ENCODE measurements around the gene UVRAG. TPM values are rescaled to one million over a fixed set of nuclear protein-coding genes. Genes with fewer than 3 reads are reported as not detected.

The UVRAG gene
- total RNA-seq, 1 experiment from 2014 or later, result 29.5 TPM

DNA sequence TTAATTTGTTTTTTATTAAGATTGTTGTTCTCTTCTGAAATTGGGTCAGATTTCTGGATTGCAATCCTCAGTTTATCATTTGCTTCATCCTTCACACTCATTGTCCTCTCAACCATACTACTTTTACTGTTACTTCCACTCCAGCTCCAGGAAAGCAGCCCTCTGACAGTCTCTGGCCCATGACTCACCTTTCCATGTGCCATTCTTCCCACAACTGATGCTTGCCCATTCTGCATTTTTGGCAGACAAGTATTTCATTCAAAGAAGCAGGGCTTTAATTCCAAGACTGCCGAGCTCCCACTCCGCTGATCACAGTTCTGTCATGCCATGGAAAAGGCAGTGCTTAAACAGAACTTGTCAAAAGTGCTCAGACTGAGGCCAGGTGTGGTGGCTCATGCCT, 252.1 kb downstream of the UVRAG start:
- no peaks in the 10 kb centered on the region for H3K4me1 ChIP-seq (ENCODE audit: control insufficient read depth, insufficient read depth, low read length)
- H3K27me3 ChIP-seq (ENCODE audit: control insufficient read depth, insufficient read depth, low read length), result no peaks in the 10 kb centered on the region
- ChIA-PET CTCF (no interaction called here), POLR2A (no interaction called here)
- H3K9me3 ChIP-seq (ENCODE audit: control insufficient read depth, insufficient read depth, low read depth, low read length), result no peaks in the 10 kb centered on the region
- H3K4me3 ChIP-seq (ENCODE audit: low read depth in 2 of 2, low read length in 2 of 2), result no peak overlapping the region
- no peak for TF ChIP-seq POLR2AphosphoS5 (IDR thresholded peaks at IDR 0.05; ENCODE audit: low read depth, low read length)
- no peak for TF ChIP-seq TCF7L2 (IDR thresholded peaks at IDR 0.05; ENCODE audit: low read depth, low read length)
- TF ChIP-seq, protein P1, sequence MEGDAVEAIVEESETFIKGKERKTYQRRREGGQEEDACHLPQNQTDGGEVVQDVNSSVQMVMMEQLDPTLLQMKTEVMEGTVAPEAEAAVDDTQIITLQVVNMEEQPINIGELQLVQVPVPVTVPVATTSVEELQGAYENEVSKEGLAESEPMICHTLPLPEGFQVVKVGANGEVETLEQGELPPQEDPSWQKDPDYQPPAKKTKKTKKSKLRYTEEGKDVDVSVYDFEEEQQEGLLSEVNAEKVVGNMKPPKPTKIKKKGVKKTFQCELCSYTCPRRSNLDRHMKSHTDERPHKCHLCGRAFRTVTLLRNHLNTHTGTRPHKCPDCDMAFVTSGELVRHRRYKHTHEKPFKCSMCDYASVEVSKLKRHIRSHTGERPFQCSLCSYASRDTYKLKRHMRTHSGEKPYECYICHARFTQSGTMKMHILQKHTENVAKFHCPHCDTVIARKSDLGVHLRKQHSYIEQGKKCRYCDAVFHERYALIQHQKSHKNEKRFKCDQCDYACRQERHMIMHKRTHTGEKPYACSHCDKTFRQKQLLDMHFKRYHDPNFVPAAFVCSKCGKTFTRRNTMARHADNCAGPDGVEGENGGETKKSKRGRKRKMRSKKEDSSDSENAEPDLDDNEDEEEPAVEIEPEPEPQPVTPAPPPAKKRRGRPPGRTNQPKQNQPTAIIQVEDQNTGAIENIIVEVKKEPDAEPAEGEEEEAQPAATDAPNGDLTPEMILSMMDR (IDR thresholded peaks at IDR 0.05), result no peak
- TF ChIP-seq, protein P2, sequence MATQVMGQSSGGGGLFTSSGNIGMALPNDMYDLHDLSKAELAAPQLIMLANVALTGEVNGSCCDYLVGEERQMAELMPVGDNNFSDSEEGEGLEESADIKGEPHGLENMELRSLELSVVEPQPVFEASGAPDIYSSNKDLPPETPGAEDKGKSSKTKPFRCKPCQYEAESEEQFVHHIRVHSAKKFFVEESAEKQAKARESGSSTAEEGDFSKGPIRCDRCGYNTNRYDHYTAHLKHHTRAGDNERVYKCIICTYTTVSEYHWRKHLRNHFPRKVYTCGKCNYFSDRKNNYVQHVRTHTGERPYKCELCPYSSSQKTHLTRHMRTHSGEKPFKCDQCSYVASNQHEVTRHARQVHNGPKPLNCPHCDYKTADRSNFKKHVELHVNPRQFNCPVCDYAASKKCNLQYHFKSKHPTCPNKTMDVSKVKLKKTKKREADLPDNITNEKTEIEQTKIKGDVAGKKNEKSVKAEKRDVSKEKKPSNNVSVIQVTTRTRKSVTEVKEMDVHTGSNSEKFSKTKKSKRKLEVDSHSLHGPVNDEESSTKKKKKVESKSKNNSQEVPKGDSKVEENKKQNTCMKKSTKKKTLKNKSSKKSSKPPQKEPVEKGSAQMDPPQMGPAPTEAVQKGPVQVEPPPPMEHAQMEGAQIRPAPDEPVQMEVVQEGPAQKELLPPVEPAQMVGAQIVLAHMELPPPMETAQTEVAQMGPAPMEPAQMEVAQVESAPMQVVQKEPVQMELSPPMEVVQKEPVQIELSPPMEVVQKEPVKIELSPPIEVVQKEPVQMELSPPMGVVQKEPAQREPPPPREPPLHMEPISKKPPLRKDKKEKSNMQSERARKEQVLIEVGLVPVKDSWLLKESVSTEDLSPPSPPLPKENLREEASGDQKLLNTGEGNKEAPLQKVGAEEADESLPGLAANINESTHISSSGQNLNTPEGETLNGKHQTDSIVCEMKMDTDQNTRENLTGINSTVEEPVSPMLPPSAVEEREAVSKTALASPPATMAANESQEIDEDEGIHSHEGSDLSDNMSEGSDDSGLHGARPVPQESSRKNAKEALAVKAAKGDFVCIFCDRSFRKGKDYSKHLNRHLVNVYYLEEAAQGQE (IDR thresholded peaks at IDR 0.05; ENCODE audit: insufficient read depth in 1 of 2, low read depth in 2 of 2, low read length in 1 of 2), result no peak
- no peak for TF ChIP-seq SIN3A (IDR thresholded peaks at IDR 0.05; ENCODE audit: borderline replicate concordance, insufficient read depth, low read depth, low read length)
- DNase-seq (ENCODE audit: low read depth, low spot score) (no peak), ATAC-seq (no peak)
- intact Hi-C loops (cut with micrococcal nuclease; ENCODE audit: unreplicated experiment) (no loop called here), in situ Hi-C loops (cut with HindIII; ENCODE audit: low pct_unique_long_range_greater_than_20kb, low sequenced_read_pairs) (no loop called here)
- H3K27ac ChIP-seq (ENCODE audit: low read length), result no peak overlapping the region
- BruUV-seq (replicated peaks), result no TSS peak
- no peaks in the 10 kb centered on the region for H3K36me3 ChIP-seq (ENCODE audit: control insufficient read depth, insufficient read depth, low read length)

DNA sequence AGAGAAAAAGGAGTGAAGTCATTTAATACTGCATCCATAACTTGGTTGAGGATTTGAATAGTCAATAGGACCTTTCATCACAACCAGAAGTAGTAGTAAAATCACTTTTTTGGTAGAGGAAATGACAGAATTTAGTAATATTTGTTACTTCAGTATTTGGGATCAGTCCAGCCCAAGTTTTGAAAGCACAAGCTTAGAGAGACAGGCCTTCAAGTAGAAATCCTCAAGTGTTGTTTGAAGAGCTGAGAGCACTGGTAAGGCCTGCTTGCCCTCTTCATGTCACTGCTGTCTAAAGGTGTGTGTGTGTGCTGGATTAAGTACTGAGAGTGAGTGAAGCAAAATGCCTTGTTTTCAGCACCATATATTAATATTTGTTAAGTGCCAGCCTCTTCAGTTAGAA, 254.0 kb downstream of the UVRAG start:
- POLR2A ChIA-PET, result no interaction called here
- TF ChIP-seq POLR2AphosphoS5 (IDR thresholded peaks at IDR 0.05; ENCODE audit: low read depth, low read length), result no peak
- TF ChIP-seq TCF7L2 (IDR thresholded peaks at IDR 0.05; ENCODE audit: low read depth, low read length), result no peak
- TF ChIP-seq, protein P2 (IDR thresholded peaks at IDR 0.05; ENCODE audit: insufficient read depth in 1 of 2, low read depth in 2 of 2, low read length in 1 of 2), result no peak
- TF ChIP-seq, protein P1 (IDR thresholded peaks at IDR 0.05), result no peak
- no peak for TF ChIP-seq SIN3A (IDR thresholded peaks at IDR 0.05; ENCODE audit: borderline replicate concordance, insufficient read depth, low read depth, low read length)
- Histone ChIP-seq H3K27ac (ENCODE audit: low read length) (no peak overlapping the region), H3K36me3 (ENCODE audit: control insufficient read depth, insufficient read depth, low read length) (no peaks in the 10 kb centered on the region), H3K4me3 (ENCODE audit: low read depth in 2 of 2, low read length in 2 of 2) (no peak overlapping the region), H3K9me3 (ENCODE audit: control insufficient read depth, insufficient read depth, low read depth, low read length) (no peaks in the 10 kb centered on the region), H3K27me3 (ENCODE audit: control insufficient read depth, insufficient read depth, low read length) (no peaks in the 10 kb centered on the region), H3K4me1 (ENCODE audit: control insufficient read depth, insufficient read depth, low read length) (no peaks in the 10 kb centered on the region)
- DNase-seq (ENCODE audit: low read depth, low spot score) (no peak), ATAC-seq (no peak)
- CTCF ChIA-PET, result no interaction called here
- intact Hi-C loops (cut with micrococcal nuclease; ENCODE audit: unreplicated experiment) (no loop called here), in situ Hi-C loops (cut with HindIII; ENCODE audit: low pct_unique_long_range_greater_than_20kb, low sequenced_read_pairs) (no loop called here)
- no TSS peak for BruUV-seq (replicated peaks)

Measured in Panc1 (cell line).